RKO (cell line): ENCODE results near the gene SCARB1.

Source experiments
- DNase-seq: peaks from one replicate; pipeline ENCODE4 v3.0.0-alpha.2; 2016; ENCODE audit warnings: low spot score

Gene SCARB1

GRCh38 chr12:124821252-124822200, 42.1 kb downstream of the SCARB1 start:
- DNase-seq = no peak

- no peak for DNase-seq
Measured at GRCh38 chr12:124820199-124820598, 43.5 kb downstream of the SCARB1 start.

- no peak for DNase-seq
Measured at GRCh38 chr12:124819525-124819924, 44.1 kb downstream of the SCARB1 start.

- no peak for DNase-seq
Measured at GRCh38 chr12:124819080-124819479, 44.6 kb downstream of the SCARB1 start.

GRCh38 chr12:124817076-124818000, 46.3 kb downstream of the SCARB1 start:
- DNase-seq = no peak

- no peak for DNase-seq
Measured at GRCh38 chr12:124816295-124816854, 47.3 kb downstream of the SCARB1 start.

GRCh38 chr12:124814741-124815613, 48.7 kb downstream of the SCARB1 start:
- no peak for DNase-seq

GRCh38 chr12:124813782-124814181, 49.9 kb downstream of the SCARB1 start:
- no peak for DNase-seq

- DNase-seq = no peak
Measured at GRCh38 chr12:124812979-124813378, 50.7 kb downstream of the SCARB1 start.

GRCh38 chr12:124812356-124812755, 51.3 kb downstream of the SCARB1 start:
- DNase-seq = no peak

- no peak for DNase-seq
Measured at GRCh38 chr12:124811633-124812032, 52.0 kb downstream of the SCARB1 start.

- no peak for DNase-seq
Measured at GRCh38 chr12:124809878-124810277, 53.8 kb downstream of the SCARB1 start.

- DNase-seq = no peak
Measured at GRCh38 chr12:124809391-124809790, 54.3 kb downstream of the SCARB1 start.

GRCh38 chr12:124808272-124808671, 55.4 kb downstream of the SCARB1 start:
- no peak for DNase-seq

- no peak for DNase-seq
Measured at GRCh38 chr12:124805876-124806668, 57.6 kb downstream of the SCARB1 start.

- no peak for DNase-seq
Measured at GRCh38 chr12:124805050-124805449, 58.6 kb downstream of the SCARB1 start.

GRCh38 chr12:124804011-124804621, 59.5 kb downstream of the SCARB1 start:
- peak; percentile 11 for DNase-seq

- DNase-seq = no peak
Measured at GRCh38 chr12:124802361-124802760, 61.3 kb downstream of the SCARB1 start.

GRCh38 chr12:124800506-124800905, 63.2 kb downstream of the SCARB1 start:
- DNase-seq = no peak

- no peak for DNase-seq
Measured at GRCh38 chr12:124797321-124797720, 66.3 kb downstream of the SCARB1 start.
